GM18868 (cell line): Measurements from ENCODE around the gene GNAI2.
A peak's percentile ranks its signal among the peaks of the same experiment; 100 is the strongest.
"Not testable (repeated sequence)": the region's sequence is repeated elsewhere in the genome, so short reads cannot be mapped to it uniquely, and the experiment has no call there.

ENCODE experiments used
- ATAC-seq: cut with Tn5 transposase; IDR thresholded peaks from one replicate; pipeline ENCODE4 v1.9.1; 2021; ENCODE audit warnings: mild to moderate bottlenecking, moderate library complexity; ENCODE audit not compliant: unreplicated experiment

Gene GNAI2

DNA sequence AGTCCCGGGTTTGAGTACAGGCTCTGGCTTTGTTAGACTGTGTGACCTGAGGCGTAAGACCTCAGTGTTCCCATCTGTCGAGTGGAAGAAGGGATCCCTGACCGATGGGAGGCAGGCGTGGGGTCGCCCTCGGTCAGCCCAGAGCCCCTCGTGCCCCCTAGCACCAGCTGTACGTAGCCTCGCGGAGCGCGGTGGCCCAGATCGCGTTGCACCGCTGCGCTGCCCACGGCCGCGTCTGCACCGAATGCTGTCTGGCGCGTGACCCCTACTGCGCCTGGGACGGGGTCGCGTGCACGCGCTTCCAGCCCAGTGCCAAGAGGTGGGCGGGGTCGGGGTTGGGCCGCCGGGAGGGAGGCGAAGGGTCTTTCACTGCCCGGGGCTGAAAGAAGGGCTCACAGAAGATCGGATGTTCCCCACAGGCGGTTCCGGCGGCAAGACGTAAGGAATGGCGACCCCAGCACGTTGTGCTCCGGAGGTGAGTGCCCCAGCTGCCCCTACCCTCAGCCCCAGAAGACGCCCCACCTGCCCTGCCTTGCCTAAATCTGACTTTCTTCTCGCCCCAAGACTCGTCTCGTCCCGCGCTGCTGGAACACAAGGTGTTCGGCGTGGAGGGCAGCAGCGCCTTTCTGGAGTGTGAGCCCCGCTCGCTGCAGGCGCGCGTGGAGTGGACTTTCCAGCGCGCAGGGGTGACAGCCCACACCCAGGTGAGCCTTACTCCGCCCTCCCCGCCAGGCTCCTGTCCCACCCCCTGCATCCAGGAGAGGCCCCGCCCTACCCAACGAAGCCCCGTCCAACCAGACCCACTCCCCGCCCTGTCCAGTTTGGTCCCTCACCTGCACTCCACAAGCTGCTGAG, 39.4 kb downstream of the GNAI2 start:
- ATAC-seq, result no peak

DNA sequence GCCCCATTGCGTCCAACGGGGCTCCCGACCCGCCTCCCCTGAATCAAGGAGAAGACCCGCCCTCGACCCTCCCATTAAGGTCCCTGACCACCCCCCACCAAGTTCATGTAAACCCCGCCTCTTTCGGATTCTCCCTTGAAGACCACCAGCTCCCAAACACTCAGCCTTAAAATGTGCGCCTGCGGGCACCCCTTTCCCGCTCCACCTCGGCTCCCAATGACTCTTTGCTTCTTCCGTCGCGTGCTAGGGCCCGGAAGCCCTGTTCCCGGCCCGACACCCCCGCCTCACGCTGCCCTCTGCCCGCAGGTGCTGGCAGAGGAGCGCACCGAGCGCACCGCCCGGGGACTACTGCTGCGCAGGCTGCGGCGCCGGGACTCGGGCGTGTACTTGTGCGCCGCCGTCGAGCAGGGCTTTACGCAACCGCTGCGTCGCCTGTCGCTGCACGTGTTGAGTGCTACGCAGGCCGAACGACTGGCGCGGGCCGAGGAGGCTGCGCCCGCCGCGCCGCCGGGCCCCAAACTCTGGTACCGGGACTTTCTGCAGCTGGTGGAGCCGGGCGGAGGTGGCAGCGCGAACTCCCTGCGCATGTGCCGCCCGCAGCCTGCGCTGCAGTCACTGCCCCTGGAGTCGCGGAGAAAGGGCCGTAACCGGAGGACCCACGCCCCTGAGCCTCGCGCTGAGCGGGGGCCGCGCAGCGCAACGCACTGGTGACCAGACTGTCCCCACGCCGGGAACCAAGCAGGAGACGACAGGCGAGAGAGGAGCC, 40.2 kb downstream of the GNAI2 start:
- ATAC-seq, result no peak

DNA sequence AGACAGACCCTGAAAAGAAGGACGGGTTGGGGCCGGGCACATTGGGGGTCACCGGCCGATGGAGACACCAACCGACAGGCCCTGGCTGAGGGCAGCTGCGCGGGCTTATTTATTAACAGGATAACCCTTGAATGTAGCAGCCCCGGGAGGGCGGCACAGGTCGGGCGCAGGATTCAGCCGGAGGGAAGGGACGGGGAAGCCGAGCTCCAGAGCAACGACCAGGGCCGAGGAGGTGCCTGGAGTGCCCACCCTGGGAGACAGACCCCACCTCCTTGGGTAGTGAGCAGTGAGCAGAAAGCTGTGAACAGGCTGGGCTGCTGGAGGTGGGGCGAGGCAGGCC, 40.7 kb downstream of the GNAI2 start:
- no peak for ATAC-seq

DNA sequence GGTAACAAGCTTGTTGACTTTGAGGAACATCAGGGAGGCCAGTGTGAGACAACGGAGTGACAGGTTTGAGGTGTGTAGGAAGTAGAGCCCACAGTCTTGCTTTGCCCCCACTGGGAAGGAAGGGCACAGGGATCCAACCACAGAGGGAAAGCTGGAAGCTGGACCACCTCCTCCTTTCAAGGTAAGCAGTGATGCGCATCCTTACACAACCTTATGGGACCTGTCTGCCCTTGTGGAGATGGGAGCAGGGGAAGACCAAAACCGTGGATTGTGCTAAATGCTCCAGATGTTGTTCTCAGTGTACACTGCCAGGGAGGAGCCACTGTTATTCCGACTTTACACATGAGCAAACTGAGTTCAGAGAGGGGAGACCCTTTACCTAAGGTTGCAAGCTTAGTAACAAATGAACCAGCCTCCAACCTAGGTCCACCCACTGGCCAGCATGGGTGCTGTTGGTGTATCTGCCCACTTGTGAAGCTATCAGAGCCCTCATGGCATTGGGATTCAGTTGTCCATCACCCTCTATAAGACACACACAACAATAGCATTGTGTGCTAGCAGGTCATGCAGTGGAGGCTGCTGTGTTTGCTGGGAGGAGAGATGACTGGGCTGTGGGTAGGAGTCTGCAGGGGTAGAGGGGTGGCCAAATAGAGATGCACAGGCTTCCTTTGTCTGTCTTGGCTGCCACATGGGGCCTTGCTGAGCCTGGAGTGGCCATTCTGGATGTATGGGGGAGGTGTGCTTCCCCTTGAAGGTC, 42.3 kb downstream of the GNAI2 start:
- no peak for ATAC-seq

DNA sequence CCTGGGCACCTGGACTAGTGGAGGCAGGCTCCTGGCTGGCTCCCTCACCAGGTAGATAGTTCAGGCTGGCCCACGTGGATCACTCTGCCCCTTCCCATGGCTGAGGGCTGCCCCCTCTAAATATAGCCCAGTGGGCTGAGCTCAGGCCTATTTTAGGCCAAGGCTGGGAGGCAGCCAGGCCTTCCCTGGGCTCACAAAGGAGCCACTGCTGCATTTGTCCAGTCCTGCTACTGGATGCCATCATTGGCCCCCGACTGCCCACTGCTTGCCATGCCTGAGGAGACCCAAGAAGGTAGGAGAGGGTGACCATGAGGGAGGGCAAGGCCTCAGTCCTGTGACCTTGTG, 42.8 kb downstream of the GNAI2 start, which contains the start of gene LSMEM2:
TSS of gene LSMEM2 (plus strand) at position 208 of the 345 bp plus-strand sequence. CDS start at position 235, 27 bp downstream.
- no peak for ATAC-seq

DNA sequence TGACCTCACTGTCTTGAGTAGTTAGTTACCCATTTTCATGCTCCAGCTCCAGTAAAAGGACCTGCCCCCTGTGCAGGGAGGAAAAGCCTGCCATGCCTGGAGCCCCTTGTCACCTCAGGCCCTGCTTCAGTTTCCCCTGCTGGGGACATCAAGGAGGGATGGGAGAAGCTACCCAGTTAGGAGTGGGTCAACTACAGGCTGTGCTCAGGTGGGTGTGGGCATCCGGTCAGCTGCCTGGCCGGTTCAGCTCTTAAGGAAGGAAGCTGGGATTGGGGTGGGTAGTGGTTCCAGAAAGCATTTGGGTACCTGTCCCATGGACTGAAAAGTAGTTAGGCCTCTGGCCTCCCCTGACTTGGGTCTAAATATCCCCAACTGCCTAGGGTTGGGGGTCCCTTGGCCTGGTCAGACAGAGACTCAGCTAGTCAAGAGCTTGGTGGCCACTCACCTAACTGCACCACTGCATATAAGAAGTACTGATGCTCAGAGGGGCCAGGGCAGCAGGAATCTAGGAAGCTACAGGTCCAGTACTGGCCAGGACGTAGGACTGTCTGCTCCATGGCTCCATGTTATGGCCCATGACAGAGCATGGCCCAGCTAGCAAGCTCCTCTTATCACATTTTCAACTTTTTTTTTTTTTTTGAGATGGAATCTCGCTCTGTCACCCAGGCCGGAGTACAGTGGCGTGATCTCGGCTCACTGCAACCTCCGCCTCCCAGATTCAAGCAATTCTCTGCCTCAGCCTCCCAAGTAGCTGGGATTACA, 43.4 kb downstream of the GNAI2 start:
- no peak for ATAC-seq

DNA sequence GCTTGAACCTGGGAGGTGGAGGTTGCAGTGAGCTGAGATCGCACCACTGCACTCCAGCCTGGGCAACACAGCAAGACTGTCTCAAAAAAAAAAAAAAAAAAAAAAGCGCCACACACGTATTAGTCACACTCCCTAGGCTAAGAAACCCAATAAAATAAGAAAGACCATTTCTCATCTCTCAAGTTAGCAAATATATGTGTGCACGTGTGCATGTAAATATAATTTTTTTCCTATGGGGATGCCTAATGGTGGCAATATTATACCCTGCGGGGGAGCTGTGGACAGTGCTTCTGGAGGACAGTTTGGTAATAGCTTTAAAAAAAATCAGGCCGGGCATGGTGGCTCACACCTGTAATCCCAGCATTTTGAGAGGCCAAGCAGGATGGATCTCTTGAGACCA, 48.1 kb downstream of the GNAI2 start:
- ATAC-seq, result not testable (repeated sequence)

DNA sequence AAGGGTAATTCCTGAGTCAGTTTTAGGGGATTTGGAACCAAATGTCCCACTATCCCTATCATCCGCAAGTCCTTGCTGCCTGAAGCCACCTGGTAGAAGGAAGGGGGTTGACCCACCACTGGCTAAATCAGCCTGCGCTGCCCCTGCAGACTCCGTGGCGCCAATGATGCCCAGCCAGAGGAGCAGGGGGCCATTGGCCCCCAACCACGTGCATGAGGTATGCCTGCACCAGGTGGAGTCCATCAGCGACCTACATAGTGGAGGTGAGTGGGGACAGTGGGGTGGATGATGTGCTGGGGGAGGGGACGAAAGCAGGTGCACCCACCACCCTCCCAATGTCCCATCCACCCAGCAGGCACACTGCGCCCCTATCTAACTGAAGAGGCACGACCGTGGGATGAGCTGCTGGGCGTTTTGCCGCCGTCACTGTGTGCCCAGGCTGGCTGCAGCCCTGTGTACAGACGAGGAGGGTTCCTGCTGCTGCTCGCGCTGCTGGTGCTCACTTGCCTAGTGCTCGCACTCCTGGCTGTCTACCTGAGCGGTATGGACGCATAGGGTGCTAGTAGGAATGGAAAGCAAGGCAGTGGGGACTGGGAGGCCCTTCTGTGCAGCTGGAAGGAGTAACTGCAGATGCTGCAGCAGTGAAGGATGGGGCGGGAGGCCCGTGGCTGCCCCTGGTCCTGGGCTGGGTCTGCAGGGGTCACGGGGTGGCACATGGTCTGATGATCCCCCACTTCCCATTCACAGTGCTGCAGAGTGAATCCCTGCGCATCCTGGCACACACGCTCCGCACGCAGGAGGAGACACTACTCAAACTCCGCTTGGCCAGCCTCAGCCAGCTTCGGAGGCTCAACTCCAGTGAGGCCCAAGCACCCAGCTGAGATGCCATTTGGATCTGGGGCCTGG, 50.6 kb downstream of the GNAI2 start:
- no peak for ATAC-seq

DNA sequence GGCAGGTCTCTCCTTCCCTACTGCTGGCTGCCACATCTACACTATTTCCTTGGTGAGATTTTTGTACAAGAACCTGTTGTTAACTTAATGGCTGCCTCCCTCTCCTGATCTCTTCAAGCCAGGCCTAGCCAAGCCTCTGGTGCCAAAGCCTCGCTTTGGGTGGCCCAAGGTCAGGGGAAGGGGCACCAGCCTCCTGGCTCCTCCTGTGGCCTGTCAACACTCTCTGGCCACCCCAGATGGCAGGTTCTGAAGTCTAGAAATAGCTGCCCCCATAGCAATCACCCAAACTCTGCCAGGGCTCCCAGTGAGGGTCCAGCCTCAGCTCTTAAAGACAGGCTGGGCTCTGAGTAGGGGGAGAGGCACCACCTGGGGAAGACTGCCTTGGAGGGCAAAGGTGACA, 51.3 kb downstream of the GNAI2 start:
- no peak for ATAC-seq

DNA sequence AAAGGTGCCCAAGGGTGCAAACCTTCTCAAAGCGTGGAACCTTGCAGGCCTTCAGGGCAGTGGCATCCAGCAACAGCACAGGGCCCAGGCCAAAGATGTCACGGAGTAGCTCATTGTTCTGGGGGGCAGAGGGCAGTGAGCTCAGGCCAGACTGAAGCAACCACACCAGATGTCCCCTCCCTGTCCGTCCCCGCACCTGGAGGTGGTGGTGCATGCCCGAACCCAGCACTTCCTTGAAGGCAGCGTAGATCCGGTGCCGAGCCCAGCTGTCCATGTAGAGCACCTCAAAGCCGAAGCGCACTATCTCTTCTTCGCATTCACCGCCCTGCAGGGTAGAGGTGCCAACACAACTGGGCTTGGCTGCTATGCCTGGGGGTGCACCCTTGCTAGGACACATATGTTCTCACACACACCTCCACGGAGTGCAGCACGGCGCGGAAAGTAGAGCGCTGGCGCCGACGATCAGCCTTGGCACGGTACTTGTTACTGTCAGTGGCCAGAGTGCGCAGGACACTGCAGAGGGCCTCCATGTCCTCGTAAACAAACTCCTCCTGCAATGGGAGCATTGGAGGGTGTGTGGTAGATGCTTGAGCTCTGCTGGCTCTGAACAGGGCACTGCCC, 52.5 kb downstream of the GNAI2 start:
- no peak for ATAC-seq

DNA sequence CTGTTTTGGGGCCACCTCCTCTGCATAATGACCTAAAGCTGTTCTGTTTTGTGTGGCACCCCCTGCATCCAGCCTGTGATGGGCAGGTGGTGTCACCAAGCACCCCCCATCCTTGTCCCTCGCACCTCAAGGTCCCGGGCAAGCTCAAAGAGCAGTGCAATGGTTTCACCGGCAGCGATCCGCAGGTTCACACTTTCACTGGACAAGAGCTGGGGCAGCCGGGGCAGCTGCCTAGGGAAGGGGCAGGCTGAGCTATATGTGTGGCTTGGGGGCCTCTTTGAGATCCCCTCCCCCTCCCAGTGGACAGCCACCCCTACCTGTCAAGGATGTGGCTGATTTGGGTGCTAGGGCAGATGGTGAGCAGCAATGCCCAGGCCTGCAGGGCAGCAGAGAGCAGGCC, 53.1 kb downstream of the GNAI2 start:
- no peak for ATAC-seq

DNA sequence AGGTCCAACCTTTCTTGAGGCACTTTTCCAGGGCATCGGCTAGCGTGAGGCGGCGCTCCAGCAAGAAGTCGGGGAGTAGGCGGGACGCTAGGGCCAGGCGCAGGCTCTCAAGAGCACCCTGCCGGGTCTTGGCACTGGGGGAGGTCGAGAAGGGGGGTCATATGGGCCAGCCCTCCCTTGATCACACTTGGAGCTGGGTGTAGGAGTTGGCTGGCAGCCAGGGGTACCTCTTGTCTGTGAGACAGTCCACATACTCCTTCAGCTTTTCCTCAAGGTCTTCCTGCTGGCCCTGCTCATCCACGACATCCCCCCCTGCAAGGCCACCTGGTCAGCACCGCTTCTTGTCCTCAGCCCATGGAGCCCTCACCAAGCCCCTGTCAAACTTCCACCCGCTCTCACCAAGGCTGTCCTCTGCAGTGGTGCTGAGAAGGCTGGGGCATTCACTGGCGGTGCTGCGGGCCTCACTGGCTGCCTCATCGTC, 54.2 kb downstream of the GNAI2 start:
- ATAC-seq, result no peak

DNA sequence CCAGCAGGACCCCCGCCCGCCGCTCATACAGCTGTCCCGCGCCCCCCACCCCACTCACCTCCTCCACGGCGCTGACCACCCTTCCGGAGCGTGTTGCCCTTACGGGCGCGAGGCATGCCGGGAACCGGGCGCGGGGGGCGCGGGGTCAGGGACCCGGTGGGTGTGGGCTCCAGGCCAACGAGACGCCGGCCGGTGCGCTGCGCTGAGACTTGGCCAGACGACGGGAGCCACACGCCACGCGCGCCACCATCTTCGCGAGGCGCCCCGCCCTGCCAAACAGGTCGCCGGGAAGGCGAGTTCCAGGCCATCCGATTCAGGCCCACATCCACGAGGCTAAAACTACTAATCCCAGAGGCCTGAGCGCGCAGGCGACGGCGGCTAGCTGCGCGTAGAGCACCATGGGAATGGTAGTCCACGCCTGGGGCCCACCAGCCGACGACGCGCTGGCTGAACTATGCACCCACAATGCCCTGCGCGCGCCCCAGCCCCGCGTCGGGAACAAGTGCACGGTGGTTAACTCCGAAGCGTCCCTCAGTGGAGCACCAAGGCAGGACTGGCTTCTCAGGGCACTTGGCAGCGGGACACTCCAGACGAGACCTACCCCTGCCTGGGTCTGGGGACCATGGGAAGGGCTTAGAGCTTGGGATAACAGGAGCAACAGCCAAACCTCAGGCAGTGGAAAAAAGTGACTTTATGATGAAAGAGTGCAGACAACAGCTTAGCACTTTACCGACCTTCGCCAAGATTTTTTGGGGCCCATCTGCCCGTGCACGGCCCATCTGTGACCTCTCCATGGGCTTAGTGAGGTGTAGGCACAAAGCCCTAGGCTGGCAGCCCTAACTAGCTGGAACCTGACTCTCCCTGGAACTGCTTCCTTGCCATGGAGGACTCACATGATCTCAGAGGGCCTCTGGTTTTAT, 56.4 kb downstream of the GNAI2 start, which contains the start of gene IFRD2:
TSS of gene IFRD2 (minus strand) at position 271 of the 920 bp plus-strand sequence. CDS start at position 116, 155 bp downstream.
- peak; percentile 94 for ATAC-seq

DNA sequence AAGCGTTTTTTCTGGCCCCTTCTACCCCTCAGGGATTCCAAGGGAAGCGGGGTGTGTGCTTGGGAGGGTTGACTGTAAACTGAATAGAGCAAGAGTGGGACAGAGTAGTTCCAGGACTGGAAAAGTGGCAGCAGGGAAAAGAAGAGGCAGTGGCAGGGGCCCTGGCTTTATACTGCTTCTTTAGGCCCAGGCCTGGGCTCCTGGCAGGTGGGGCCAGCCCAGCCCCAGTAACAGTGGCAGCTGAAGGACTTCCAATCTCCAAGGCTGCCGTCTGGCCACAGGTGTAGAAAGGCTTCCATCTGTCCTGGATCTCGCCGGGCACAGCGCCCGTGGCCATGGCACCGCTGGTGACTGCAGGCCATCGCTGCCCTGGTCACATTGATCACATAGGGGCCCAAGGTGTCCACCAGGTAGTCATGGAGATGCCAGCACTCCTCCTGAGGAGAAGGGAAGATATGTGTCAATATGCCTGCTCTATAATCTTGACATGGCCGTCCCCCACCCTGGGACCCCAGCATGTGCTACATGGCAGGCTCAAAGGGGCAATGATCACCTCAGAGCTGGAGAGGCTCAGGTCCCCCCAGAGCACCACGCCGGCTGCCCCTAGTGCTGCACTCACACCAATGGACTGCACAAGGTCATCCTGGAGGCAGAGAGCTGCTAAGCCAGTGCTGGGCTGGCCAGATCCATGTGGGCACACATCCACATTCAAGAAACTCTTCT, 57.2 kb downstream of the GNAI2 start:
- ATAC-seq, result no peak

DNA sequence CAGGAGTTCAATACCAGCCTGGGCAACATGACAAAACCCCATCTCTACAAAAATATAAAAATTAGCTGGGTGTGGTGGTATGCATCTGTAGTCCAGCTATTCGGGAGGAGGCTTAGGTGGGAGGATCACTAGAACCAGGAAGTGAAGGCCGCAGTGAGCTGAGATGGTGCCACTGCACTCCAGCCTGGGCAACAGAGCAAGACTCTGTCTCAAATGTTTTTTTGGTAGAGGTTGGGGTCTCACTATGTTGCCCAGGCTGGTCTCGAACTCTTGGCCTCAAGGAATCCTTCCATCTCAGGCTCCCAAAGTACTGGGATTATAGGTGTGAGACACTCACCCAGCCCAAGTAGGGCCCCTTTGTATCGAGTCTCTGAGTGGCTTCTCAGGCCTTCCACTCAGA, 58.1 kb downstream of the GNAI2 start:
- no peak for ATAC-seq

DNA sequence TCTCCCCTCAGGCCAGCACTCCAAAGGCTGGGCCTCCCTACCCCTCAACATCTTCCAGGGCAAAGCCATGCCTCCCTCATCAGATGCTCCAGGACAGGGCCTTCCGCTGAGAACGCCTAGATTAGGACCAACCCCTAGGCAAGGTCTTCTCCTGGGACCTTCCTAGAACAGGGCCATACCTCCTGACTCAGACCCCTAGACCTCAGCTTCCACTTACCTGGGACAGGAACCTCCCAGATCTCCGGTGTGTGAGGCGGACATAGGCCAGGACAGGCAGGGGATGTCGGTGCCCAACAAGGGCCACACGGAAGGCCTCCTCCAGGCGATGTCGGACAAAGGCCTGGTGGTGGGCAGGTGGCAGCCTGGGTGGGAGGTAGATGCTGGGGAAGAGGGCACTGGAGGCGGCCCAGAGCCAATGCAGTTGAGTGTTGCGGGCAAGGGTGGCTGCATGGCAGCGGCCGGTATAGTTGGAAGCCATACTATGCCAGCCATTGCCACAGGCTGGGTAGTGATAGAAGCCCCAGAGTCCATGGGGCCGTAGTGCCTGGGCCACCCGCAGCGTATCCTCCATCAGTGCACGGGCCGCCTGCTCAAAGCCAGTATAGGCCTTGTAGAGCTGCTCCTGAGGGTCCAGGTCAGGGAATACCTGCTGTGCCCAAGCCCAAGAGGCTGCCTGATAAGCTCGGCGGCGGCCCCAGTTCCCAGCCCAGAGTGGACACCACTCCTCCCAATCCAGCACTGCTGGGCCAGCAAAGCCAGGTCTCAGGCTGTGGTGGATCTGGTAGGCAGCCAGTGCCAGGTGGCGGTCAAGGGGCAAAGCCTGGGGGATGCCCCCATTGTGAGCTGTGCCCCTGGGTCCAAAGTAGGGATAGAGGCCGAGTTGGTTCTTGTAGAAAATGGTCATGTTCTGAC, 58.7 kb downstream of the GNAI2 start:
- ATAC-seq, result no peak
